ENCODE data around the gene HPS1. TPM values are rescaled to one million over a fixed set of nuclear protein-coding genes. Genes with fewer than 3 reads are reported as not detected.
A peak's percentile ranks its signal among the peaks of the same experiment; 100 is the strongest.

The HPS1 gene
- total RNA-seq, 1 experiment from 2014 or later, result 47.4 TPM

DNA sequence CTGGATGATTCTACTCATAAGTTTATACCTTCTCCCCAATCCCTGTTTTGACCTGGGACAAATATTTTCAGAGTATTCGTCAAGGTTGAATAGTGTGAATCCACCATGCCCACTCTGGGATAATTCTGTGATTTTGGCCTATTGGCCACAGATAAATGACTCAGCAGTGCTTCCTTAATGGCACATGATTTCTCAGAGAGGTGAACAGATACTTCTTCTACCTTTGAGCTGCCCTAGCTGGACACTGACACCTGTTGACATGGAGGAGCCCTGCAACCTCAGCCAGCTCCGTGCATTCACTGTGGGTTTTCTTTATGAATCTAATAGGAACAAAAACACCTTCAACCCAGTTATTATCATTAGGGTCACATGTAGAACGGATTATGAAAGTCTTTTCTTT is 40.9 kb upstream of the HPS1 start:
- H3K27ac Mint-ChIP-seq, result no peak overlapping the region
- H3K36me3 Mint-ChIP-seq (ENCODE audit: insufficient read depth in 1 of 3, low read depth in 3 of 3), result peaks cover 0 to 9% (median 0%) of the 10 kb centered on the region in 3 experiments; a peak in 2 of 7 replicates
- no peak overlapping the region for H3K23ac ChIP-seq (ENCODE audit: insufficient read length, low read depth, low read length)
- H3K4ac ChIP-seq (ENCODE audit: low read depth, low read length), result no peak overlapping the region
- no peaks in the 10 kb centered on the region for H3K4me1 ChIP-seq (ENCODE audit: insufficient read depth, low read length)
- no peak overlapping the region for H2BK120ac ChIP-seq (ENCODE audit: low read depth, low read length, poor library complexity, severe bottlenecking)
- H4K8ac ChIP-seq (replicated peaks; ENCODE audit: insufficient read length, low read depth, low read length), result no peak overlapping the region
- H3K9ac ChIP-seq (ENCODE audit: extremely low read depth, insufficient read length, low read length), result no peak overlapping the region
- H3K23me2 ChIP-seq (ENCODE audit: insufficient read length, low read depth, low read length, poor library complexity, severe bottlenecking), result no peaks in the 10 kb centered on the region
- no peak overlapping the region for H3K14ac ChIP-seq (ENCODE audit: insufficient read depth, low read length)
- no CpG with 5 or more reads among the region's 3 CpGs for WGBS (ENCODE audit: extremely low coverage, insufficient read length, low lambda C conversion rate)
- H3T11ph ChIP-seq (ENCODE audit: low read length), result no peak overlapping the region
- H3K79me1 ChIP-seq (ENCODE audit: insufficient read depth, low read depth, low read length, poor library complexity, severe bottlenecking), result no peaks in the 10 kb centered on the region
- no peak overlapping the region for H2BK12ac ChIP-seq (ENCODE audit: insufficient read length, low read depth, low read length)
- no peaks in the 10 kb centered on the region for H3K4me1 Mint-ChIP-seq
- H4K20me1 ChIP-seq (ENCODE audit: control insufficient read depth, insufficient read depth, insufficient read length), result no peaks in the 10 kb centered on the region
- no peak overlapping the region for H3K4me3 Mint-ChIP-seq
- H3K27ac ChIP-seq (ENCODE audit: insufficient read length, low read depth, low read length), result no peak overlapping the region
- no peaks in the 10 kb centered on the region for H3K79me2 ChIP-seq (ENCODE audit: insufficient read depth, low read length)
- H3K9me3 ChIP-seq (ENCODE audit: control insufficient read depth, low read depth, low read length), result no peaks in the 10 kb centered on the region
- DNase-seq, result no peak
- H3K18ac ChIP-seq (ENCODE audit: insufficient read length, low read depth, low read length), result no peak overlapping the region
- H4K5ac ChIP-seq (ENCODE audit: insufficient read length, low read depth, low read length), result no peak overlapping the region
- TF ChIP-seq, protein P1, sequence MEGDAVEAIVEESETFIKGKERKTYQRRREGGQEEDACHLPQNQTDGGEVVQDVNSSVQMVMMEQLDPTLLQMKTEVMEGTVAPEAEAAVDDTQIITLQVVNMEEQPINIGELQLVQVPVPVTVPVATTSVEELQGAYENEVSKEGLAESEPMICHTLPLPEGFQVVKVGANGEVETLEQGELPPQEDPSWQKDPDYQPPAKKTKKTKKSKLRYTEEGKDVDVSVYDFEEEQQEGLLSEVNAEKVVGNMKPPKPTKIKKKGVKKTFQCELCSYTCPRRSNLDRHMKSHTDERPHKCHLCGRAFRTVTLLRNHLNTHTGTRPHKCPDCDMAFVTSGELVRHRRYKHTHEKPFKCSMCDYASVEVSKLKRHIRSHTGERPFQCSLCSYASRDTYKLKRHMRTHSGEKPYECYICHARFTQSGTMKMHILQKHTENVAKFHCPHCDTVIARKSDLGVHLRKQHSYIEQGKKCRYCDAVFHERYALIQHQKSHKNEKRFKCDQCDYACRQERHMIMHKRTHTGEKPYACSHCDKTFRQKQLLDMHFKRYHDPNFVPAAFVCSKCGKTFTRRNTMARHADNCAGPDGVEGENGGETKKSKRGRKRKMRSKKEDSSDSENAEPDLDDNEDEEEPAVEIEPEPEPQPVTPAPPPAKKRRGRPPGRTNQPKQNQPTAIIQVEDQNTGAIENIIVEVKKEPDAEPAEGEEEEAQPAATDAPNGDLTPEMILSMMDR (conservative IDR thresholded peaks at IDR 0.05), result 0 out of 3 replicates have a peak, but pooled peaks have one; percentile 14
- peaks cover 7 to 9% of the 10 kb centered on the region in 2 experiments; a peak in 4 of 5 replicates for H3K9me3 Mint-ChIP-seq
- no peak overlapping the region for H3K4me2 ChIP-seq (ENCODE audit: insufficient read depth, insufficient read length, low read length)
- no peak overlapping the region for H4K91ac ChIP-seq (ENCODE audit: insufficient read length, low read depth, low read length)
- no peak overlapping the region for H2BK20ac ChIP-seq (ENCODE audit: low read depth, low read length, poor library complexity, severe bottlenecking)
- H2BK15ac ChIP-seq (ENCODE audit: low read depth, low read length), result no peak overlapping the region
- no peak overlapping the region for H2BK5ac ChIP-seq (ENCODE audit: insufficient read length, low read length)
- no peak overlapping the region for H2AK5ac ChIP-seq (ENCODE audit: insufficient read length, low read length)
- peaks cover 3% of the 10 kb centered on the region; the same call in 1 of the 2 replicates for H3K27me3 Mint-ChIP-seq (ENCODE audit: low read depth)
- no peaks in the 10 kb centered on the region for H3K27me3 ChIP-seq (ENCODE audit: insufficient read depth, low read length)
- no peak overlapping the region for H3K56ac ChIP-seq (ENCODE audit: insufficient read length, low read depth, low read length)
- H2AFZ ChIP-seq (ENCODE audit: low read length), result no peak overlapping the region
